Osteoblast (primary cell): ENCODE data around the gene GATB. TPM values are rescaled to one million over a fixed set of nuclear protein-coding genes. Genes with fewer than 3 reads are reported as not detected.

Experiments
- DNase-seq: peaks from one replicate; pipeline ENCODE4 v3.0.0; 2011; ENCODE audit warnings: low spot score, mixed read lengths; ENCODE audit not compliant: insufficient read length; ENCODE audit errors: missing footprints
- H2AFZ ChIP-seq: 2 replicates; pipeline ENCODE4 v1.6.0; 2011; ENCODE audit warnings: mild to moderate bottlenecking, low read length
- H3K27ac ChIP-seq: 2 replicates; pipeline ENCODE4 v1.5.1; 2011; ENCODE audit warnings: mild to moderate bottlenecking, low read depth, low read length, moderate library complexity
- H3K27me3 ChIP-seq: 2 replicates; pipeline ENCODE4 v1.6.0; 2012; ENCODE audit warnings: mild to moderate bottlenecking, control low read depth, inconsistent platforms, low read length, moderate library complexity; ENCODE audit not compliant: insufficient read depth
- H3K36me3 ChIP-seq: 2 replicates; pipeline ENCODE4 v1.5.1; 2011; ENCODE audit warnings: mild to moderate bottlenecking, low read length, control low read depth, moderate library complexity; ENCODE audit not compliant: insufficient read depth
- H3K4me1 ChIP-seq: 2 replicates; pipeline ENCODE4 v1.5.1; 2011; ENCODE audit warnings: mild to moderate bottlenecking, low read length, control low read depth, moderate library complexity; ENCODE audit not compliant: insufficient read depth
- H3K4me2 ChIP-seq: 2 replicates; pipeline ENCODE4 v1.6.0; 2011; ENCODE audit warnings: mild to moderate bottlenecking, low read length; ENCODE audit not compliant: insufficient read depth
- H3K4me3 ChIP-seq: fragments of 200-600 bp; sonication (generic); 3 replicates; pipeline ENCODE4 v1.5.1; 2012; ENCODE audit warnings: mild to moderate bottlenecking, low read length, inconsistent platforms; ENCODE audit not compliant: insufficient read depth
- H3K79me2 ChIP-seq: 2 replicates; pipeline ENCODE4 v1.6.0; 2012; ENCODE audit warnings: mild to moderate bottlenecking, low read length, control low read depth, inconsistent platforms; ENCODE audit not compliant: insufficient read depth
- H3K9me3 ChIP-seq: 2 replicates; pipeline ENCODE4 v1.5.1; 2011; ENCODE audit warnings: low read depth, low read length, control low read depth
- H4K20me1 ChIP-seq: 2 replicates; pipeline ENCODE4 v1.6.0; 2012; ENCODE audit warnings: mild to moderate bottlenecking, low read length, control low read depth; ENCODE audit not compliant: insufficient read depth
- CTCF ChIP-seq: IDR thresholded peaks from 2 replicates; pipeline ENCODE4 v1.5.1; 2011; ENCODE audit warnings: mild to moderate bottlenecking, low read depth, low read length, moderate library complexity; ENCODE audit errors: extremely low read depth
- total RNA-seq: library from RNA; depleted of rRNA; stranded (reverse); fragments of >200 nt; gene quantifications from 2 replicates; pipeline ENCODE4 v1.2.3, GENCODE V29; 2012

Gene GATB
- total RNA-seq, 1 donor, result 14.1 TPM

DNA sequence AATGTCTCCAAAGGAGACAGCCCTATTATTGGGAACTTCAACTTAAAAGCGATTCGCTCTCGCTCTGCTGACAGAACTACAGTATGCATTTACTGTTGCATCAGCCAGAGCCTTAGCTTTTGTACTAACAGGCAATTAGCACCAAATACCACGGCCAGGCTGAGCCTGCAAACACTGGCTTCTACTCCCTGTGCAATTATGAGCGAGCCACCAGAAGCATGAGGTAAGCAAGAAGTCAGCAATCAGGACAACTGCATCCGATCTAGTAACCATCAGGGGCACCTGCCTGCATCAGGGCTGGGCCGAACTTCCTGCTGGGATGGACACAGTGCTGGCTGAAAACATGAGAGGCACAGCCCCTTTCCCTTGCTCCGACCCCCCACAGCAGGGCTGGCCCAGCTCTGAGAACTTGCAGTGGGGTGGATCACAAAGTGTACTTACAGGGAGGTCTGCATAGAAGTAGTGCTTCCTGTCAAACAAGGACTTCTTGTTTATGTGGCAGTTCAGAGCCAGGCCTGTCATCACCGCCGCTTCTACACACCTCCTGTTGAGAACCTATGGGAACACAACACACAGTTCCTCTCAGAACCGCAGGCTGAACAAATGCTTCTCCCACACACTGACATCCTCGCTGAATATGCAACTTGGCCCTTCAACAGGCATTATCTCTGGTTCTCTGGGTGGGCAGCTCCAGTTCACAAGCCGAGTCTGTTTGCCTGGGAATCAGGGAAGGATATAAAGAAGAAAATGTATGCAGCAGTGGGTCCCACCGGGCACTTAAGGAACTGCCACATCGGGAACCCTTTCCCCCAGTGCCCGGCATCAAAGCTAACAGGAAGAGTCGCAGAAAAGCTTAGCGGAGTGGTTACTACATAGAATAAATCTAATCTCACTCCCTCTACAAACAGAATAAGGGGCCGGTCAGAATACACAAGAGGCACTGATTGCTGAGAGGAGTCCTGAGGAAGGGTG is 41.5 kb downstream of the GATB start:
- Histone ChIP-seq H3K4me1 (no peaks in the 10 kb centered on the region), H3K4me3 (no peak overlapping the region), H3K4me2 (no peak overlapping the region), H3K36me3 (no peaks in the 10 kb centered on the region), H3K79me2 (no peaks in the 10 kb centered on the region), H4K20me1 (no peaks in the 10 kb centered on the region), H2AFZ (no peak overlapping the region), H3K9me3 (no peaks in the 10 kb centered on the region), H3K27me3 (no peaks in the 10 kb centered on the region), H3K27ac (no peak overlapping the region)
- no peak for DNase-seq
- TF ChIP-seq CTCF, result no peak

GRCh38 chr4:151717909-151718628 is 42.7 kb downstream of the GATB start:
- TF ChIP-seq CTCF, result no peak
- Histone ChIP-seq H3K27ac (no peak overlapping the region), H3K4me3 (no peak overlapping the region), H3K36me3 (no peaks in the 10 kb centered on the region), H2AFZ (no peak overlapping the region), H3K79me2 (no peaks in the 10 kb centered on the region), H3K4me1 (no peaks in the 10 kb centered on the region), H3K4me2 (no peak overlapping the region), H3K27me3 (no peaks in the 10 kb centered on the region), H4K20me1 (no peaks in the 10 kb centered on the region), H3K9me3 (no peaks in the 10 kb centered on the region)
- no peak for DNase-seq

DNA sequence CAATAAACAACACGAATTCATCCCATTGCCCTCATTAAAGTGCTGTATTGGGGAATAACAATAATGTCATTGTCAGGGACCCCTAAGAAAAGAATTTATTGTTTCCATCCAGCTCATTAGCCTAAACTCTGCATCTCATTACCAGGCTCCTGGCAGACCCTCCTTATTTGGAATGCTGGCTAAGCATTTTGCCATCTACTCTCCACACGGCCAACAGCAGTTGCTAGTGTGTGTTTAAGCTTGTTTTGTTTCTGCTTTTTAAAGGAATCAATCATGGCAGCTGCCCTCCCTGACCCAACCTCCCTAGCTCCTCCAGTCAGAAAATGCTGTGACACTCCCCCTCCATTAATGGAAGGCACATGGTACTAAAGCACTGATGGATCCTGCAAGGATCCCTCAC is 43.5 kb downstream of the GATB start:
- Histone ChIP-seq H3K4me3 (no peak overlapping the region), H4K20me1 (no peaks in the 10 kb centered on the region), H2AFZ (no peak overlapping the region), H3K27me3 (no peaks in the 10 kb centered on the region), H3K4me1 (no peaks in the 10 kb centered on the region), H3K4me2 (no peak overlapping the region), H3K79me2 (no peaks in the 10 kb centered on the region), H3K9me3 (no peaks in the 10 kb centered on the region), H3K36me3 (no peaks in the 10 kb centered on the region), H3K27ac (no peak overlapping the region)
- TF ChIP-seq CTCF, result no peak
- DNase-seq, result no peak

GRCh38 chr4:151716324-151716723 is 44.5 kb downstream of the GATB start:
- Histone ChIP-seq H3K9me3 (no peaks in the 10 kb centered on the region), H3K4me3 (no peak overlapping the region), H3K36me3 (no peaks in the 10 kb centered on the region), H3K4me1 (no peaks in the 10 kb centered on the region), H2AFZ (no peak overlapping the region), H4K20me1 (no peaks in the 10 kb centered on the region), H3K27ac (no peak overlapping the region), H3K79me2 (no peaks in the 10 kb centered on the region), H3K27me3 (no peaks in the 10 kb centered on the region), H3K4me2 (no peak overlapping the region)
- no peak for TF ChIP-seq CTCF
- no peak for DNase-seq
